Vagina (tissue), 2 donors: ENCODE results near the gene SRL. TPM values are rescaled to one million over a fixed set of nuclear protein-coding genes. Genes with fewer than 3 reads are reported as not detected.

Experiments used
- DNase-seq, 2 donors: peaks; one replicate each; pipeline ENCODE4 v3.0.0-alpha.2; 2017; ENCODE audit errors: extremely low spot score in 2 of 2
- H3K27ac ChIP-seq: fragments of 200-600 bp; sonication (generic); one replicate; pipeline ENCODE4 v1.5.1; 2019
- H3K27me3 ChIP-seq: fragments of 200-600 bp; sonication (generic); one replicate; pipeline ENCODE4 v1.5.1; 2019
- H3K36me3 ChIP-seq, 2 donors: fragments of 200-600 bp; sonication (generic); one replicate each; pipeline ENCODE4 v1.5.1; 2017 to 2019
- H3K4me1 ChIP-seq: fragments of 200-600 bp; sonication (generic); one replicate; pipeline ENCODE4 v1.5.1; 2019
- H3K4me3 ChIP-seq, 2 donors: fragments of 200-600 bp; sonication (generic); 1 replicate in 1 of 2; 2 replicates in 1 of 2; pipeline ENCODE4 v1.5.1; 2016 to 2019
- H3K9me3 ChIP-seq: fragments of 200-600 bp; sonication (generic); one replicate; pipeline ENCODE4 v1.5.1; 2019
- POLR2A ChIP-seq, 2 donors: fragments of 450-650 bp; IDR thresholded peaks; one replicate each; pipeline ENCODE4 v1.6.1; 2017; ENCODE audit warnings: antibody characterized with exemption in 2 of 2, mild to moderate bottlenecking in 2 of 2, moderate library complexity in 2 of 2
- POLR2AphosphoS5 ChIP-seq, 2 donors: sonication (generic); formaldehyde crosslinking; IDR thresholded peaks; one replicate each; pipeline ENCODE4 v1.9.0; 2017; ENCODE audit warnings: antibody characterized with exemption in 2 of 2, mild to moderate bottlenecking in 2 of 2, low read depth in 1 of 2; ENCODE audit not compliant: insufficient read depth in 1 of 2
- intact Hi-C: fragments of 100-400 bp; cut with DNase I; formaldehyde crosslinking; loops from one replicate; pipeline ENCODE4 v1.15.1; 2023
- total RNA-seq: library from RNA; depleted of rRNA; stranded (reverse); fragments of >200 nt; gene quantifications from one replicate; pipeline ENCODE4 v1.2.3, GENCODE V29; 2016
- TF ChIP-seq, protein P1 (sequence below), 3 experiments: fragments of 450-650 bp in 2 of 3; fragments of 200-600 bp in 1 of 3; sonication (generic) in 1 of 3; IDR thresholded peaks; one replicate each; pipeline ENCODE4 v1.5.1; 2017 to 2019; ENCODE audit warnings: antibody characterized with exemption in 3 of 3, mild to moderate bottlenecking in 2 of 3, moderate library complexity in 2 of 3

Gene SRL
- total RNA-seq, 1 donor from 2014 or later: 1.5 TPM

DNA sequence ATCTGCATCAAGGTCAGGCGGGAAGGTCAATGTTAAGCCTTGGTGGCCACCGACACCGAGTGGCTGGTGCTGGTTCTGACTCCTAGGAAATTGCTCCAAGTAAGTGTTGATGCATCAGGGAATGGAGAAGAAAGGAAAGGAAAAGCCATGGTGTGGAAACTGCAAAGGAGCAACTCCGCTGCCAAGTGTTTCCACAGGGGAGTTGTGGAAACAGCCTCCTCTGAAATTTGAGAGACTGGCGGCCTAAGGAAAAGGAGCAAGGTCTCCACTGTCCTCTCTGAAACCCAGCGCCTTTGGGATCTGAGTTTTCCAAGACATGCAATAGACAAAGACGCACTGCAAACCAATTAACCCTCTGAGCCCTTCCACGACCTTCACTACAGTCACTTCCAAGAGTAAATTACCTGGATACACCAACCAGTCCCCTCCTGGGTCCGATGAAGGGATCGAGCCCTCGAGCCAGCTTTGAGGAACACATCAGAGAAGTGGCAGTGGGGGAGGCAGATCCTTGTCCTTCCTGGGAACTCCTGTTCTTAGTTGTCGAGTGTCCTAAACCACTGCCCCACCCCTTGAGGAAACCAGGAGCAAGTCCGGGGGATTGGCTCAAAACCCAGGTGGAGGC, 51.1 kb downstream of the SRL start:
- no peaks in the 10 kb centered on the region for H3K9me3 ChIP-seq
- no peak overlapping the region for H3K4me3 ChIP-seq
- DNase-seq: no peak
- intact Hi-C loops: no loop called here
- TF ChIP-seq POLR2AphosphoS5 (IDR thresholded peaks at IDR 0.05; ENCODE audit: insufficient read depth in 1 of 2, low read depth in 1 of 2): no peak
- TF ChIP-seq, protein P1, sequence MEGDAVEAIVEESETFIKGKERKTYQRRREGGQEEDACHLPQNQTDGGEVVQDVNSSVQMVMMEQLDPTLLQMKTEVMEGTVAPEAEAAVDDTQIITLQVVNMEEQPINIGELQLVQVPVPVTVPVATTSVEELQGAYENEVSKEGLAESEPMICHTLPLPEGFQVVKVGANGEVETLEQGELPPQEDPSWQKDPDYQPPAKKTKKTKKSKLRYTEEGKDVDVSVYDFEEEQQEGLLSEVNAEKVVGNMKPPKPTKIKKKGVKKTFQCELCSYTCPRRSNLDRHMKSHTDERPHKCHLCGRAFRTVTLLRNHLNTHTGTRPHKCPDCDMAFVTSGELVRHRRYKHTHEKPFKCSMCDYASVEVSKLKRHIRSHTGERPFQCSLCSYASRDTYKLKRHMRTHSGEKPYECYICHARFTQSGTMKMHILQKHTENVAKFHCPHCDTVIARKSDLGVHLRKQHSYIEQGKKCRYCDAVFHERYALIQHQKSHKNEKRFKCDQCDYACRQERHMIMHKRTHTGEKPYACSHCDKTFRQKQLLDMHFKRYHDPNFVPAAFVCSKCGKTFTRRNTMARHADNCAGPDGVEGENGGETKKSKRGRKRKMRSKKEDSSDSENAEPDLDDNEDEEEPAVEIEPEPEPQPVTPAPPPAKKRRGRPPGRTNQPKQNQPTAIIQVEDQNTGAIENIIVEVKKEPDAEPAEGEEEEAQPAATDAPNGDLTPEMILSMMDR (IDR thresholded peaks at IDR 0.05): no peak
- H3K4me1 ChIP-seq: no peaks in the 10 kb centered on the region
- no peaks in the 10 kb centered on the region for H3K27me3 ChIP-seq
- H3K36me3 ChIP-seq: no peaks in the 10 kb centered on the region
- H3K27ac ChIP-seq: no peak overlapping the region

DNA sequence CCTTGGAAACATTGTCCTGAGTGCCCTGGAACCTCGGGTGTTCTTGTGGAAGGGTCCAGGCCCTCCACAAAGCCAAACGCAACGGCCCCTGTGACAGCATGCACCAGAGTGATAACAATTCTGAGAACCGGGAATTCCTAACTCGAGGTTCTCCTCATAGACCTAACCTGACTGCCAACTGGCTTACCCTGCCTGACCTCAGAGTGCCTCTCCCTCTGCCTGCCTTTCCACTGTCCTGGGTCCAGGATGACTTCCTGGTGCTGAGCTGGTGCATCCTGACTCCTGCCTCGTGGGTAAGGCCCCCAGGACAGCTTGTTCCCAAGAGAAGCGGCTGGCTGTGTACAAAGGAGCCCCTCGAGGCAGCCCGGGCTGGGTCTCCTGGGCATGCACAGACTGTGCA, 51.8 kb downstream of the SRL start:
- Histone ChIP-seq H3K36me3 (no peaks in the 10 kb centered on the region), H3K27ac (no peak overlapping the region), H3K4me1 (no peaks in the 10 kb centered on the region), H3K4me3 (no peak overlapping the region), H3K9me3 (no peaks in the 10 kb centered on the region), H3K27me3 (no peaks in the 10 kb centered on the region)
- no peak for TF ChIP-seq POLR2A (IDR thresholded peaks at IDR 0.05)
- no peak for TF ChIP-seq POLR2AphosphoS5 (IDR thresholded peaks at IDR 0.05; ENCODE audit: insufficient read depth in 1 of 2, low read depth in 1 of 2)
- TF ChIP-seq, protein P1 (IDR thresholded peaks at IDR 0.05): no peak
- DNase-seq: no peak
- intact Hi-C loops: no loop called here

DNA sequence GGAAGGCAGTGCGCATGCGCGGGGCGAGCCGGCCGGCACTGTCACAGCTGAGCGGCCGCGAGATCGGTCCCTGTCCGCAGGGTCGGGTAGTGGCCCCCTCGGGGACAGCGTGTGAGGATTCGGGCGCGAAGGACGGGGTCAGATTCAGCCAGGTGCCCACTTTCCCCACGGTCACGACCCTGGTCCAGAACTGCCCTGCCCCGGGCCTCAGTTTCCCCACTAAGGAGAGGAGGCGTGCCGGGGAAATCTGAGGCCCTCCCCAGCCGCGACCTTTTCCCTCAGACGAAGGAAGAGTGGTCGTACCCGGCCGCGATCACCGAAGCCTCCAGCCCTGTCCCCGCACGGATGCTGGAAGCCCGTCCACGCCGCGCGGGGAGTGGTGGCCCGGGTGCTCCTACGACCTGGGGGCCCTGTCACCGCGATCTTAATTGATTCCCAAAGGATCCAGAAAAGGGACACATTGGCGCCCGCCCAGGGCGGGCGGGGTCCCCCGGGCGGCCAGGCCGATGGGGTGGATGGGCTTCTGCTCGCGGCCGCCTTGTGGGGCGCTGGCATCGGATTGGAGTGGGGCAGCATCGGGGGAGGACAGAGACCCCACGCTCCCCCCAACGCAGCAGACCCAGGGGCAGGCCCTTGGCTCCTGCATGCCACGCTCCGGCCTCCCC, 57.7 kb downstream of the SRL start:
- H3K4me3 ChIP-seq: peak overlapping the region; percentile 48 to 80
- intact Hi-C loops: loop anchor here (10.0 kb wide), 1 partner anchor 69 kb away; the partner anchor contains the start of gene ADCY9

DNA sequence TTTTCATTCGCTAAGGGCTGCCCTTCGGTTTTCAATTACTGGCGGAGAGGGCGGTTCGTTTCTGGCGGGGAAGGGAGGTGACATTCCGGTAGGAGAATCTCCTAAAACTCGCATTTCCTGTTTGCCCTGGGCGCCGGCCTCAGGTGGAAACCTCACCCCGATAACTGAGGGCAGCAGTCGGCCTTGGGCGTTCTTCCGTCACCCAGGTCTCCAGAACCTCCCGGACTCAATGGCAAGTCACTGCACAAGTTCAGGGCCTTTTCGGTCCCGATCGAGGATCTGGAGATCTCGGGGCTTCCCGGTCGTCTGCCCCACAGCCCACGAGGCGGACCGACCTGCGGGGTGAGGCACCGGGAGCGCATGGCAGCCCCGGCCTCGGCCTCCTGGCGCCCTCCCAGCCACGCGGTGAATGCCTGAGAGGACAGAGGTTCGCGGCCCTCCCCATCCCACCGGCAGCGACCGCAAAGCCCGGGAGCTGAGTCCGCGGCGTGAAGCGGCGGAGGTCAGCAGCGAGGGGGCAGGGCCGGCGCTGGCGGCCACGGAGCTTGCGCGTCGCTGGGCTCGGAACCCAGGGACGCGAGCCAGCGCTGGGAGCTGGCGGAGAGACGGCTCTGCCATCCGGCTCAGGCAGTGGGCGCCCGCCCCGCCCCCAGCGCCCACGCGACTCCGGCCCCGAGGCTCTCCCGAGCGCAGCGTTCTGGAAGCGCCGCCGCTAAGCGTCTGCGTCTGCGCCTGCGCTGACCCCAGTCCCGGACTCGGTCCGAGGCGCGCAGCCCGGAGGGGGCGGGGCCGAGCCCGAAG, 58.4 kb downstream of the SRL start:
- H3K27me3 ChIP-seq: no peaks in the 10 kb centered on the region
- peak overlapping the region; percentile 95 for H3K27ac ChIP-seq
- intact Hi-C loops: loop anchor here (10.0 kb wide), 1 partner anchor 69 kb away; the partner anchor contains the start of gene ADCY9
- peak in 1 of 2 donors; percentile 90 for DNase-seq
- peak overlapping the region; percentile 48 to 80 for H3K4me3 ChIP-seq
- TF ChIP-seq POLR2A (IDR thresholded peaks at IDR 0.05) (peak; percentile 10 to 77), POLR2AphosphoS5 (IDR thresholded peaks at IDR 0.05; ENCODE audit: insufficient read depth in 1 of 2, low read depth in 1 of 2) (peak; percentile 27 to 70)
- TF ChIP-seq, protein P1 (IDR thresholded peaks at IDR 0.05): no peak
- H3K4me1 ChIP-seq: peaks cover 8% of the 10 kb centered on the region
- H3K36me3 ChIP-seq: no peaks in the 10 kb centered on the region
- H3K9me3 ChIP-seq: no peaks in the 10 kb centered on the region

More for the DNA sequence above, 57.7 kb downstream of the SRL start:
- no peaks in the 10 kb centered on the region for H3K27me3 ChIP-seq
- DNase-seq: no peak
- TF ChIP-seq, protein P1 (IDR thresholded peaks at IDR 0.05): no peak
- no peak for TF ChIP-seq POLR2AphosphoS5 (IDR thresholded peaks at IDR 0.05; ENCODE audit: insufficient read depth in 1 of 2, low read depth in 1 of 2)
- no peak for TF ChIP-seq POLR2A (IDR thresholded peaks at IDR 0.05)
- peaks cover 8% of the 10 kb centered on the region for H3K4me1 ChIP-seq
- peak overlapping the region; percentile 95 for H3K27ac ChIP-seq
- H3K36me3 ChIP-seq: no peaks in the 10 kb centered on the region
- no peaks in the 10 kb centered on the region for H3K9me3 ChIP-seq
